Esophagus squamous epithelium (tissue), 4 donors: ENCODE measurements around the gene NSFL1C.

Experiments used
- CTCF ChIP-seq, 6 experiments: fragments of 450-650 bp in 4 of 6; fragments of 200-600 bp in 2 of 6; sonication (generic) in 2 of 6; IDR thresholded peaks; one replicate each; pipeline ENCODE4 v1.5.1; 2016 to 2019; ENCODE audit warnings: antibody characterized with exemption in 6 of 6, mild to moderate bottlenecking in 4 of 6, moderate library complexity in 4 of 6
- POLR2A ChIP-seq, 4 donors: fragments of 450-650 bp; IDR thresholded peaks; one replicate each; pipeline ENCODE4 v1.6.1; 2017; ENCODE audit warnings: antibody characterized with exemption in 4 of 4, mild to moderate bottlenecking in 4 of 4, moderate library complexity in 3 of 4

GRCh38 chr20:1427457-1428054 is 39.1 kb downstream of the NSFL1C start:
- no peak for TF ChIP-seq CTCF (IDR thresholded peaks at IDR 0.05)
- TF ChIP-seq POLR2A (IDR thresholded peaks at IDR 0.05), result no peak
